ENCODE data around the gene MYLK4.

MYLK4 gene

DNA sequence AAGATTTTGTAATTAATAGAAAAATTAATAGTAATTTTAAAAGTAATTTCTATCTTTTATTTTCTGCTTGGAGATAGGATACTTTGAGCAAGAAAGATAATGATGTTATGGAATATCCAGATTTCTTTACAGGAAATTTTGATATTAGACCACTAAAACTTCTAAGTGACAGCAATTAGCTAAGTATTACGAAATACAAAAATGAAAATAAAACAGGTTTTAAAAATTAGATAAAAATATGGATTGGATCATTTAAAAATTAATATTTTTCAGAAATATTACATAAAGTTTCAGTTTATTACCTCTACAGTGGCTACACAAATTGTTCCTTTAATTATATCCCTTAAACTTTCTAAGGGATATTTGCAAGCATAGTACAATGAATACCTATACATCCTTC lies 4.2 kb upstream of the MYLK4 start:
- no peak for DNase-seq

DNA sequence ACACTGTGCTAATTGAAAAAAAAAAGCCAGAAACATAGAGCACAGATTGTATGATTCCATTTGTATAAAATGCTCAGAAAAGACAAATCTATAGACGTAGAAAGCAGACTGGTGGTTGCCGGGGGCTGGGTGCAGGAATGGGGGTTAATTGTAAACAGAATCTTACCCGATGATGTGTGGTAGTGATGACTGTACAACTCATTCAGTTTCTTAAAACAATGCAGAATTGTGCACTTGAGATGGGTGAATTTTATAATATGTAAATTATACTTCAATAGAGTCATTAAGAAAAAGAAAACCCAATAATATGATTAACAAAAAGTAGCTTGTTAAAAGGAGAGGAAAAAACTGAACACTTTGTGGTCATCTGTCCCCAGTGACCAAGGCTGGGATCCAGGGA lies 3.7 kb upstream of the MYLK4 start:
- no peak for DNase-seq

DNA sequence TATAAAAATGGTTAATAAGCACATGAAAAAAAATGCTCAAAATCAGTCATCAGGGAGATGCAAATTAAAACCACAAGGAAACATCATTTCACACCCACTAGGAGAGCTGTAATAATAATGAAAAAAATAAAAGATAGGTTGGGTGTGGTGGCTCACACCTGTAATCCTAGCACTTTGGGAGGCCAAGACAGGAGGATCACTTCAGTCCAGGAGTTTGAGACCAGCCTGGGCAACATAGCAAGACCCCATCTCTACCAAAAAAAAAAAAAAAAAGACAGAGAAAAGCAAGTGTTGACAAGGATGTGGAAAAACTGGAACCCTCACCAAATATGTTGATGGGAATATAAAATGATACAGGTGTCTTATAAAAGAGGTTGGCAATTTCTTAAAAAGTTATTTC lies 3.0 kb upstream of the MYLK4 start:
- DNase-seq: no peak

DNA sequence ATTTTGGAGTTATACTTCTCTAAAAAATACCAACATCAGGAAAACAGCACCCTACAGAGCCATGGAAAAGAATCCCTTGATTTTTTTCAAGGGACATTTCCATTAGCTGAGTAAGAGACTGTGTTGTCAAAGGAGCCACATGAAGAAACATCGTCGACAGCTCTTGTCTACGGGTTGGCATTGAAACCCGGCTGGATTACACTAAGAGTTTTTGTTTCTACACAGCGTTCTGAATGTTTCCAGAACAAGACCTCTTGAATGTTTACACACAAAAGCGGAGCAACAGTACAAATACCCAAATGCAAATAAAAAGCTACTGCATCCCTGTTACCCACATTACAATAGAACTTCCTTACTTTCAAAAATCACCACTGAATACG lies 2.4 kb upstream of the MYLK4 start:
- no peak for DNase-seq

DNA sequence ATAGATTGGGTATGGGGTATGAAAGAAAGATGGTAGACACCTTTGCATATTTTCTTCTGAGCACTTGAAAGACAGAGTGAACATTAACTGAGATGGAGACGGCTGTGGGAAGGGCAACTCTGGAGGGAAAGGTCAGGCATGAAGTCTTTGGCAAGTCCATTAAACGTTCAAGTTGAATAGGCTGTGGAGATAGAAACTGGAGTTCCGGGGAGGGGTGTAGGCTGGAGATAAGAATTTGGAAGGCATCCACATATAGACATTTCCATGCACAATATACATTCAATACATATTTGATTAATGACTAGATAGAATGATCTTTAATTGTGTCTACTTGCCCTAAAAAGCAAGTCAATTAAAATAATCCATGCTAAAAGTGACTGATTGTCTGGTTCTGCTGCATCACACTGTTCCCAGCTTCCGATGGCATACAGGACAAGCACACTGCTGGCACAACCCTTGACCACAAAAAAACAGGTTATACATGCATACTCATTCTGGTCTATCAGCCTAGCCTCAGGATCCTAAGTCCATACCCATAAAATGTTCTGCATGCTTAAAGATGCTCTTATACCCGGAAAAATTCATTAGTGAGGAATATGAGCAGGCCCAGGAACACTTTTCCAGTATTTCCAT lies 1.9 kb upstream of the MYLK4 start:
- DNase-seq: no peak

DNA sequence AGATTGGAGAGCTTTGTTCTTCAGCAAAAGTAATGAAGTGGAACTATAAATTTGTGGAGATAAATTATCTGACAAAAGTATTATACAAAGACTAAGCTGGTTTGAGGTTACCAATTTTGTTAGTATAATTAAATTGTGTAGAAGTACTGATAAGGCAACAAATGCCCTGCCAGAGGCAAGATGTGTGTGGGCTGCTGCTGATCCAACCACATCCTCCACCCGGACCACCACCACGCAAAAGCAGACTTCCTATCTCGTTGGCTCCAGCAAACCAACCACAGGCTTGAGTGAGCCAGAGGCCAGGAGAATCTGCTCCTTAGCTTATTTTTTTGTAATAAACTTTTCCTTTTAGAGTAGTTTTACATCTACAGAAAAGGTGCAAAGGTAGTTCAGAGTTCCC lies 1.1 kb upstream of the MYLK4 start:
- no peak for DNase-seq

DNA sequence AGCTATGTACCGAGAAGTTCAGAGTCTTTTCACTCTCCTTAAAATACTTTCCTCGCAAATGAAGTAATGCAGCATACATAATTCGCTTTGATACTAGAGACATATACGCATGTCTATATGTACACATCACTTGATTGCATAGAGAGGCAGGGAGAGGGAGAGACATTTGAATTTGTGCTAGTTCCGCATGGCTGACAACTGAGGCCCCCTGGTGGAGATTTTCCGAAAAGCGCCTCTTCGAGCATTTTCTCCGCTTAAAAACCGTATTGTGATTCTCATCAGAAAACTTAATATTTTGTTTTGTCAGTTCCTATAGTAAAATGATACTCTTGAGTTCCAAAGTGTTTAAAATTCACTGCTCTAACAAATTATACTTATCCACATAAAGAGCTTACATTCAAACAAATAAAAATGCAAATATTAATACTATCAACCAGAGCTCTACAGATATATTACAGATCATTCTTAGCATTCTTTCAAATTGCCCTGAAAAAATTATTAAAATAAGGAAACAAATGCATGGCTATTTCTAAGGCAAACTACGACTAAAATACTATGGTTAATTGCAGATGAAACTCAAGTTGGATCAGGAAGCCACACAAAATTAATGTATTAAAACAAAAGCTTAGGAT lies 637 bp downstream of the MYLK4 start:
- DNase-seq: no peak

DNA sequence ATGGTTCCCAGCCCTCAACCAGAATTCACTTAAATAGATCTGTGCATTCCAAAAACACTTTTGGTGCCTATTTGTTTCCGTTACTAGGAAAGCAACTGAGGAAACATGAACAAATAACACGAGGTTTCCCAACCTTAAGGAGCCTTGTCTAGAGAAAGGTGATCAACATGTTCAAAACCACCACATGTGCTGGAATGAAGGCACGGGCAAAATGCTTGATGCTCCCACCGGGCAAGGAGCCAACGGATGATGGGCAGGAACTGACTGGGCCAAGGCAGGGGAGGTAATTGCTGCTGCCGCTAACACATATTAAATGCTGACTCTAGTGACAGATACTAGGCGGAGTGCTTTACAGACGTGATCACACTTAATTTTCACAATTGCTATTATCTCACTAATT lies 2.5 kb downstream of the MYLK4 start:
- no peak for DNase-seq

DNA sequence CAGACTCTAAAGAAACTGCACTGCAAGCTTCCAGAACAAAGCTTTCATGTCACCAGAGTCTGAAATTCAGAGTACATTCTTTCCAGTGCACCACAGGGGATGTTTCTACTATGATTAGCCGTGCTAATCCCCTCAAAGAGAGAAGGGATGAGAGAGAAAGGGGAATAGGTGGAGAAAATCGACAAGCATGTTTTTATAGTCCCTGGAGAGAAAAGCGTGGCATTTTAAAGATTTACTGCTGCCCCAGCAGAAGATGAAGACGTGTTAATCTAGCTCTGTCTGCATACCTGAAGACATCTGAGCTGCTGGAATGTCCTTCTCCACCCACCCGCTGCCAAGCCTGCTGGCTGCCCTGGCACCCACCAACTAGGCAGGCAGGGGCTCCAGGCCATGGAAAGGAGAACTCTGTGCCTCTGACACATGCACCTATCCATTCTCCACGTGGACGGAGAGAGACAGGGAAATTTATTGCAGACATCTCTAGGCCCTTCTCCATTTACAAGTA lies 4.1 kb downstream of the MYLK4 start:
- no peak for DNase-seq

DNA sequence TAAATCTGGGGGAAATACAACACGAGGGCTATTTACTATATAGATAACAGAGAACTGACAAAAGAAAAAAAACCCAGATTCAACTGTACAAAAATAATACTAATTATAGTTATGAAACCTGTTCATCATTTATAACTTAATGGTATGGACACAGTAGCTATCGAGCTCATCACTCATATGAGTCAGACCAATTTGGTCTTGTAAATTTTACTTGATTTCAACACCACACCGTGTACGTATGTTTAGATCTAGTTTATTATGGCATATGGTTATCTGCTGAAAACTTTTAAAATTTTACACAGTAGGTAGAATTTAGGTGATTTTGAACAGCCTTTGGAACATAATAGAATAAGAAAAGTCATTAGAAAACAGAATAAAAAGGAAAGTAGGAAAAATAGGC lies 5.5 kb downstream of the MYLK4 start:
- DNase-seq: no peak

DNA sequence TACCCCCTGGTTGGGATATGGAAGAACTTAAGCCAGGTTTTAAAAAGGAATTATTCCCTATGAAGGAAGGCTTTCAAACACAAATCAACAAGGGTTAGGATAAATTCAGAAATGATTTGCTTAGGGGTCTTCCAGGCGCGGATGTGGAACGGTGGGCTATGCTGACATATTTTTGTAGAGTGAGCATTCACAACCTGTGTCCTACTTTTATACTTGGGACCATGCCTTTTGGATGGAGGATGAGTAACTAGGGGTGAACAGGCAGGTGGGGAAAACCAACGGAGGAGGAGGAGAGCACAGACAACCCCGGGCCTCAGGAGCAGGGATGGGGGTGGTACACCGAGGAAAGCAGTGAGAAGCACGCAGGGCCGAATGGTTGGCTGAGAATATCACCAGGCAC lies 5.9 kb downstream of the MYLK4 start:
- DNase-seq: no peak

DNA sequence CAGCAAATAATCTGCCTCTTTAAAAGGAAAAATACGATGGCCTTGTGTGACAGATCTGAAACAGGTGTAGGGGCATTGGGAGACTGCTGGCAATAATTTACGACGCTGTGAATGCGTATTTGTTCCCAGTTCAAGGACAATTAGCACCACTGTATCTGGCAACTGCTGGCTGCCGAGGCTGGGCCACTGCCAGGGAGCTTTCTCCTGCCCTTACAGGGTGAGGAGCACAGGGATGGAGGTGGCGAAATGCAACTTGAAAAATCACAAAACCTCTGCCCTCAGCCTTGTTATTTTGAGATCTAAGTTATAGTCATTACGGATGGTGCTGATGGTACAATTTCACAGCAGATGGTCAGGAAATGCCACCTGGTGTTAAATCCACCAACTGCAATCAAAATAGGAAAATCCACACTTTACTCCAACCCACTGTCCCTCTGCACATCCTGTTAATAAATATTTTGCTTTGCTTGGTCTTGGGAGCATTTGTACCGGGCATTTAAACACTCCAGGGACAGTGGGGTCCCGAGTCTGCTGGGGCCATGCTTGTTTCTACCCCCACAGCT lies 6.4 kb downstream of the MYLK4 start:
- DNase-seq: no peak

DNA sequence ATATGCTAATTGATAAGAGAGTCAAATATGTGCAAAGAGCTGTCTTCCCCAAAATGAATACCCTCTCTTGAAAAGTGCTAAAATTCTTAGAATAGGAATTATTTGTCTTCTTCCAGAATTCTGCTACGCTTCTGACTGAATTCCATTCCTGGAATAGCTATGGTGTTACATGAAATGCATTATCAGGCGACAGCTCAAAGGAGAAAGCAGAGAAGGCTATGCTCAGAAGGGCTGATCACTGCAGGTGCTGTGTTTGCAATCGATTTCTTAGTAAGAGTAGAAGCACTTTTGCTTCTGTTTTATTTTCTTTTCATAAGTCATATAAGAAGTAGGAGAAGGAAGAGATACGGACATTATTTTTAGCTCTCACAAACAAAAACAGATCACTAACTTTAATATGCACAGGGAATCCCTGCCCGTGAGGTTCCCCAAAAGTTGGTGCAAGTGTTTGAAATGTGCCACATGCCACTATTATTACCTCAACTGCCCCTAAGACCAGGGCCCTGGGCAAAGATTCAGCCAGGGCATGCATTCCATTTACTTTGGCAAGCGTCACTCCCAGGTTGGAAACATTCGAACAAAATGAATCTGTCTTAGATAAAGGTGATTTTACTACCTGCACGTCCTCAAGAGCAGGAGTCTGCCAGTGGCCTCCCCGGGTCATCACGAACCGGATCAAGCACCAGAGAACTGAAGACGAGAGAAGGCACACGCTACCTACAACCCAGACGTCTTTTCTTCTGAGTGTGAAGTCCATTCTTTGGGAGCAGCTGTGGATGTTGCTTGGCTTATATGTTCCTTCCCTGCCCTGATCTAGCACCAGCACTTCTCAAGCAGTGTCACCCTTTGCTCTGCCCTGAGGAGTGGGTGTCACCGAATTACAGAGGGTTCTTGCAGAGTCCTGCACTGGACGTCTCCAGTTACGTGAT lies 7.2 kb downstream of the MYLK4 start:
- DNase-seq: no peak

DNA sequence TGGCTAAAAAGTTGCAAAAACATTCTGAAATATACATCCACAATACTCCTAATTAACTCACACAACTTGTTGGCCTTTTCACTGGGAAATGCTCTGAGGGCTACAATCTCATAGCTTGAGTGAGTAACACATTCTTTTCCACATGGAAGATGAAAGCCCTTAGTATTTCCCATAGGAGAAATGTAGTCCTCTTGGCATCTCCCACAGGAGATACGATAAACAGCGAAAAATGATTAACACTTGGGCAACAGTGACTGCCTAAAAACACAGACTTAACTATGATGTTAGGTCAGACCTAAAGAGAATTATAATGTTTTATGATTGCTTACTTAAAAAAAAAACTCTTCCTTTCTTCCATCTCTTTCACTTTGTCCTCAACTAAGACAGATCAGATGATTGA lies 9.0 kb downstream of the MYLK4 start:
- no peak for DNase-seq

DNA sequence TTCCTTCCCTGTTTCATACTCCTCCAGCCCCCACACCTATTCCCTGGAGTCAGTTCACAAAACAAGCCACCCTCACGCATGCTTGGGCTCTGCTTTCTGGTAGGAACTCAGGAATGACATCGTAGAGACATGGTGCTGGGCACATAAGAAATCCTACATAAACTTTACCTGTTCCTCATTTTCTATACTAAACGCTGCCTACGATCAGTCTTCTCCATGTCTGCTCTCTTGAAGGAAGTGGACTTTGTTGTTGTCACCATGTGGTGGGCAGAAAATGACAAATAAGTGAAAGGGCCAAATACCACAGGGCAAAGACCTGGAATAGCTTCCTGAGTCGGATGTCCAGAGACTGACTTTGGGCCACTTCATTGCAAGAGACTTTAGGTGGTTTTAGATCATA lies 10.1 kb downstream of the MYLK4 start:
- DNase-seq: no peak

DNA sequence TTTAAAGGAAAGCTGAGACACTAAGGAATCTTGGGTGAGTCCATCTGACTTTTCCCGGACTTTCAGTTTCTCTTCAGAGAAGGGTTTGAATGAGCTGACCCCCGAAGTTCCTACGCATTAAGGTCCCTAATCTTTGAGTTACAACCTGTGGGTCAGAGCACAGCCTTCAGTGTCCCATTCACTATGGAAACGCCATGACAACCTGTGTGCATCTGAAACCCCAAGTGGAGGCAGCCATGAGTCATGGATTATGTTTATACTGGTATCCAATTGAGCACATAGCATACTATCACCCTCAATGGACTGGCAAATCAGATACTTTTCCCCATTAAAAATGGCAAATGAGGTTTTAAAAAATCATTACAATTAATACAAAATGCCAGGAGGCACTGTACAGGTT lies 11.4 kb downstream of the MYLK4 start:
- no peak for DNase-seq

DNA sequence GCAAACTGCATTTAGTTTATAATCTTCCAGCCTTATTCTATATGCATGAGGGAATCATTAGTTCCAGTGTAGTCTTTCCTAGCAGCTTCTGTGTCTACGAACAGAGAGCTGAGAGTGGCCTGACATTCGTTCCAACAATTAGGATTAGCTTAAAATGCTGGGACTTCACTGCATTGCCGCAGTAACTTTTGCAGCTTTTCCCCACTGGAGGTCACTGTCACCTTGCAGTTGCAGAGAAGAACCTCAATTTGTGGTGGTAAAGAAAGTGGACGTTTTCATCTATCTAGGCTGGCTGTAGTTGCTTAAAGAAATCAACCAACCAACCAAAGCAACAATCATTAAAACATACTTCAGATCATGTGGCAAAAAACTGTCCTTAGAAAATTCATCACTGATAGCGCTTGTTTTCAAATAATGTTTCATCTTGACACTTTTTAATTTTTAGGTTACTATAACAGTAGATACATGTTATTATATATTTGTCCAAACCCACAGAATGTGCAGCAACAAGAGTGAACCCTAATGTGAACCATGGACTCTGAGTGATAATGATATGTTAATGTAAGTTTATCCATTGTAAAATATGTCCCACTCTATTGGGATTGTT lies 12.2 kb downstream of the MYLK4 start:
- no peak for DNase-seq

DNA sequence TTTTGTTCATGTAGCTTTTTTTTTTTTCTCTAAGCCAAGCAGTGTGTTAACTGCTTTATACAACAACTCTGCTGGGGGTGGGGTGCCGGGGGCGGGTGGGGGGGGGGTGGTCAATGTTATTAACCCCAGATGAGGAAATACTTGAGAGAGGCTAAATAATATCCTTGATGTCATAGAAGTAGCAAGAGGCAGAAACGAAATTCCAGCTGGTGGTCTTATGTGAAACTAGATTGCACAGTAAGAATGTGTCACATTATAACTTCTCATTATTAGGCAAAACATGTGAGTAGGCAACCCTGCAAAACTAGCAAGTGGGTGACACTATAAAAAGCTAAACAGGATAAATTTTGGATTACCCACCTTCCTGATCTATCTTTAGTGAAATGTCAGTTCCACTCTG lies 12.8 kb downstream of the MYLK4 start:
- DNase-seq: no peak

DNA sequence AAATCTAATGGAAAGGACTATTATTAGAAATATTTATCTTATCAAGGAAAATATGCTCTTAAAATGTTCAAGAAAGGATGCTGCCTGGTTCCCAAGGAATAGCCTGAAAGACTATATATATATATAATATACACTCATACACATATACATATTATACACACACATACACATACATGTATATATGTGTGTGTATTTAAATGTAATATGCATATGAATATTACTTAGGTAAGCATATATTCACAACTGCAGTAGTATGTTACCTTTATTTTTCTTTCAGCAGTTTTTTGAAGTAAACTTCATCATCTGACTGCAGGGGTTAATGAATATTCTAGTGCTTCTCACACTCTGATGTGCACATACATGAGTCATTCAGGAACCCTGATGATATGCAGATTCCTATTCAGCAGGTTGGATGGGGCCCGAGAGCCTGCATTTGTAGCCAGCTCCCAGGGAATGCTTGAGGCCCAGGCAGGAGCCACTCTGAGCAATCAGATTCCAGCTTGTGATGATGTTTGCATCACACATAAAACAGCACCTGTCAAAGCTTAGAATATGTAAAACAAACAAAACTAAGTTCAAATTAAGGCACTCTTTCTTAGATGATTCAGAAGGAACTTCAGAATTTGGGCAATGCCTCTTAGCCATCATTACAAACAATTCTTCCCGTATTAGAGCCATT lies 16.1 kb downstream of the MYLK4 start:
- DNase-seq: no peak

DNA sequence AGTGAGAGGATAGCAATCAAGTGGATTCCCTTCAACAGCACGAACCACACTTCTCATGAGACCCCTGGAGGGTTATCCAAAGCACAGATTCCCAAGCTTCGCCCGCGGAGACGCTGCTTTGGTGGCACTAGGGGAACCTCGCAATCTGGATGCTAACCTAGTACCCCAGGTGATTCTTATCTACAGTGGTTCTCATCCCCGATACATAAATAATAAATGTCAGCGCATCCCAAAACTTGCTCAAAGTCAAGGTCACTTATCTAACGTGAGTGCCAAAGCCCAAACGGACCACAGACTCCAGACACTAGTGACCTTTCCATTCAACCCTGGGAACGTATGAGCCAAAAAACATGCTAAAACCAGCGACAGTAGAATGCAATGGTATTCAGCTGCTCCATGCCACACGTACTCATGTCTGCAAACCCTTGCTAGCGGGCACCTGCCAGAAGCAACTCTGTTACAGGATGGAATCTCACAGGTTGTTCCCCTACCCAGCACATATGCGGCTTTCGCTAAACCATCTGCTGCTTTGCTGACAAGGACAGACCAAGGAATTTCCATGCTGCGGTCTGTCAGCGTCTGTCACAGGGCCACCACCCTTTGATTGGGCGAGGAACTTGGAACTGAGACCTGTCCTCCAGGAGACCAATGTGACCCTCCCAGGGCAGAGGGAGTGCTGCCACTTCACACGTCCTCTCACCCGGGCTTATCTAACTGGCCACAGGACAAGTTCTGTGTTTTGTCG lies 16.8 kb downstream of the MYLK4 start:
- DNase-seq: no peak

DNA sequence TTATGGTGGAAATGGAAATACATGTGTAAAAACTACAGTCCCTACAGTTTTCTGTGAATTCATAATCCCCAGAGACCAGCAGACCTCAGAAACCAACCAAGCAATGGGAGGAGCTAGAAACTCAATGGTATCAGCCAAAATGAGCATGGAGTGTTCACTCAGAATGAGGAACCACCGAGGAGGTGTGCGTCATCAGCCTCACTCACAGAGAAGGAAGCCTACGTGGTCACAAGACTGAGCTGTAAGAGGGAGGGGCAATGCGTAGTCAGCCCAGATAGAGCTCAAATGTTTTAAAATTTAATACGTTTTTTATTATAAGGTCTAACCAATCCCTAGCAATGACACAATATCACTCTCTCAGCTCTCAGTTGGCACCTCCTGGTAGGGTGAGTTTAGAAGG lies 17.4 kb downstream of the MYLK4 start:
- no peak for DNase-seq
